IMR-90 (cell line): Measurements from ENCODE around the gene SPATA31E1.

Experiments used
- BHLHE40 ChIP-seq: fragments of 150-350 bp; IDR thresholded peaks from 2 replicates; pipeline ENCODE4 v1.6.1; 2016; ENCODE audit warnings: mild to moderate bottlenecking, low read depth, low read length
- CEBPB ChIP-seq: IDR thresholded peaks from 2 replicates; pipeline ENCODE4 v1.6.1; 2012; ENCODE audit warnings: low read depth, low read length, improper control_type of control experiment
- CHD1 ChIP-seq: IDR thresholded peaks from 2 replicates; pipeline ENCODE4 v1.6.1; 2012; ENCODE audit warnings: low read depth, low read length, improper control_type of control experiment
- CTCF ChIP-seq: conservative IDR thresholded peaks from 2 replicates; pipeline ENCODE4 v1.5.1; 2012; ENCODE audit warnings: mild to moderate bottlenecking, low read depth, low read length, improper control_type of control experiment
- ELK1 ChIP-seq: fragments of 150-350 bp; IDR thresholded peaks from 2 replicates; pipeline ENCODE4 v1.6.1; 2016; ENCODE audit warnings: low read depth, mild to moderate bottlenecking, low read length, moderate library complexity, borderline replicate concordance
- FOS ChIP-seq: fragments of 150-350 bp; IDR thresholded peaks from 2 replicates; pipeline ENCODE4 v1.6.1; 2016; ENCODE audit warnings: low read depth, low read length
- MAFK ChIP-seq: IDR thresholded peaks from 2 replicates; pipeline ENCODE4 v1.6.1; 2012; ENCODE audit warnings: low read depth, low read length, improper control_type of control experiment
- MXI1 ChIP-seq: IDR thresholded peaks from 2 replicates; pipeline ENCODE4 v1.6.1; 2012; ENCODE audit warnings: low read depth, mild to moderate bottlenecking, low read length, moderate library complexity, borderline replicate concordance
- NFE2L2 ChIP-seq: fragments of 150-350 bp; IDR thresholded peaks from 2 replicates; pipeline ENCODE4 v1.6.1; 2016; ENCODE audit warnings: low read depth, mild to moderate bottlenecking, low read length
- POLR2A ChIP-seq: IDR thresholded peaks from 2 replicates; pipeline ENCODE4 v1.6.1; 2012; ENCODE audit warnings: mild to moderate bottlenecking, low read depth, low read length
- RAD21 ChIP-seq: IDR thresholded peaks from 2 replicates; pipeline ENCODE4 v1.6.1; 2012; ENCODE audit warnings: low read length, improper control_type of control experiment
- USF2 ChIP-seq: fragments of 150-350 bp; IDR thresholded peaks from 2 replicates; pipeline ENCODE4 v1.6.1; 2017; ENCODE audit warnings: mild to moderate bottlenecking, antibody characterized with exemption, low read length, low read depth

- TF ChIP-seq CTCF (no peak), POLR2A (no peak), RAD21 (no peak), ELK1 (no peak), CEBPB (no peak), NFE2L2 (no peak), FOS (no peak), BHLHE40 (no peak), MXI1 (no peak), MAFK (no peak), USF2 (no peak), CHD1 (no peak)
Measured at GRCh38 chr9:87892956-87893355, 10.3 kb downstream of the SPATA31E1 start.
